Measurements from ENCODE around the gene LLGL2. TPM values are rescaled to one million over a fixed set of nuclear protein-coding genes. Genes with fewer than 3 reads are reported as not detected.

The LLGL2 gene
- polyA plus RNA-seq, 1 donor (not counting 4 experiments of a cell fraction or from before 2014, with no cell fraction given) = 13.8 TPM

GRCh38 chr17:75589919-75590303, 64.4 kb downstream of the LLGL2 start:
- no peak for DNase-seq (ENCODE audit: low read depth, low spot score)
- no peak overlapping the region for H3K9ac ChIP-seq (ENCODE audit: control insufficient read depth, extremely low read depth, insufficient read depth, low read length)
- no peak overlapping the region for H2AFZ ChIP-seq (ENCODE audit: control insufficient read depth, low read length)
- no peak overlapping the region for H3K27ac ChIP-seq (ENCODE audit: control insufficient read depth, insufficient read depth, low read length)
- H3K9me3 ChIP-seq (ENCODE audit: control insufficient read depth, low read depth, low read length) = no peaks in the 10 kb centered on the region
- no peaks in the 10 kb centered on the region for H3K79me2 ChIP-seq (ENCODE audit: control insufficient read depth, insufficient read depth, low read length)
- H3K27me3 ChIP-seq (ENCODE audit: control insufficient read depth, extremely low read depth, insufficient read depth, low read length) = peaks cover 34% of the 10 kb centered on the region
- H3K36me3 ChIP-seq (ENCODE audit: control insufficient read depth in 2 of 2, extremely low read depth in 1 of 2, insufficient read depth in 2 of 2, low read length in 2 of 2) = no peaks in the 10 kb centered on the region
- H3K4me3 ChIP-seq (ENCODE audit: control insufficient read depth in 2 of 3, extremely low read depth in 1 of 3, insufficient read depth in 2 of 3, low read depth in 1 of 3, low read length in 3 of 3) = no peak overlapping the region
- FAIRE-seq = no peak
- no peaks in the 10 kb centered on the region for H3K9me1 ChIP-seq (ENCODE audit: control insufficient read depth, extremely low read depth, insufficient read depth, low read length)
- dilution Hi-C loops (cut with MboI; ENCODE audit: extremely low pct_ligation_motif_present, low sequenced_read_pairs) = no loop called here
- TF ChIP-seq, protein P1, sequence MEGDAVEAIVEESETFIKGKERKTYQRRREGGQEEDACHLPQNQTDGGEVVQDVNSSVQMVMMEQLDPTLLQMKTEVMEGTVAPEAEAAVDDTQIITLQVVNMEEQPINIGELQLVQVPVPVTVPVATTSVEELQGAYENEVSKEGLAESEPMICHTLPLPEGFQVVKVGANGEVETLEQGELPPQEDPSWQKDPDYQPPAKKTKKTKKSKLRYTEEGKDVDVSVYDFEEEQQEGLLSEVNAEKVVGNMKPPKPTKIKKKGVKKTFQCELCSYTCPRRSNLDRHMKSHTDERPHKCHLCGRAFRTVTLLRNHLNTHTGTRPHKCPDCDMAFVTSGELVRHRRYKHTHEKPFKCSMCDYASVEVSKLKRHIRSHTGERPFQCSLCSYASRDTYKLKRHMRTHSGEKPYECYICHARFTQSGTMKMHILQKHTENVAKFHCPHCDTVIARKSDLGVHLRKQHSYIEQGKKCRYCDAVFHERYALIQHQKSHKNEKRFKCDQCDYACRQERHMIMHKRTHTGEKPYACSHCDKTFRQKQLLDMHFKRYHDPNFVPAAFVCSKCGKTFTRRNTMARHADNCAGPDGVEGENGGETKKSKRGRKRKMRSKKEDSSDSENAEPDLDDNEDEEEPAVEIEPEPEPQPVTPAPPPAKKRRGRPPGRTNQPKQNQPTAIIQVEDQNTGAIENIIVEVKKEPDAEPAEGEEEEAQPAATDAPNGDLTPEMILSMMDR (optimal IDR thresholded peaks at IDR 0.05 in 1 of 3, IDR thresholded peaks at IDR 0.05 in 1 of 3, conservative IDR thresholded peaks at IDR 0.05 in 1 of 3; ENCODE audit: extremely low read depth in 1 of 3, insufficient read depth in 2 of 3, low read length in 3 of 3) = no peak
- TF ChIP-seq EZH2 (IDR thresholded peaks at IDR 0.05; ENCODE audit: low read length) = no peak
- no peaks in the 10 kb centered on the region for H4K20me1 ChIP-seq (ENCODE audit: control insufficient read depth, extremely low read depth, insufficient read depth, low read length)
- peak overlapping the region; percentile 16 for H3K4me2 ChIP-seq (ENCODE audit: control insufficient read depth, extremely low read depth, insufficient read depth, low read depth, low read length)
- no peaks in the 10 kb centered on the region for H3K4me1 ChIP-seq (ENCODE audit: control insufficient read depth, extremely low read depth, insufficient read depth, low read length)

DNA sequence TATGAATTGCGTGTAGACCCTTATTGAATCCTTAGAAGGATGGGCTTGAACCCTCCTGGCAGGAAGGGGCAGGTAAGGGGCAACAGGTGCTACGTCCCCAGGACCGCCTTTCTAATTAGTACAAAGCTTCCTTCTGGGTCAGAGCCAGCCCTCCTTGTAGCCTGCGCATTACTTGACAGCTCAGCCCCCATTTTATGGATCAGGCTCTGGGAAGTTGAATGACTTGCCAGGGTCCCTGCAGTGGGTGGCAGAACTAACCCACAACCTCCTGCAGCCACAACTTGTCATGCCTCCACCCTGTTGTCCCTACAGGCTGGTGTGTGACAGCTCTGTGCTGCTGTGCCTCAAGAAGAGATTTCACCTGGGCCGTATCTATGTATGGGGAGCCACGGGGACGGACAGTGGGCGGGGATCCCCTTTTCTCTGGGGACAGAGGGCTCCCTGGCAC, 64.8 kb downstream of the LLGL2 start:
- no peak overlapping the region for H3K4me2 ChIP-seq (ENCODE audit: control insufficient read depth, extremely low read depth, insufficient read depth, low read depth, low read length)
- H3K9me3 ChIP-seq (ENCODE audit: control insufficient read depth, low read depth, low read length) = no peaks in the 10 kb centered on the region
- no peak for FAIRE-seq
- no peaks in the 10 kb centered on the region for H3K36me3 ChIP-seq (ENCODE audit: control insufficient read depth in 2 of 2, extremely low read depth in 1 of 2, insufficient read depth in 2 of 2, low read length in 2 of 2)
- H3K9ac ChIP-seq (ENCODE audit: control insufficient read depth, extremely low read depth, insufficient read depth, low read length) = no peak overlapping the region
- H3K27me3 ChIP-seq (ENCODE audit: control insufficient read depth, extremely low read depth, insufficient read depth, low read length) = peaks cover 32% of the 10 kb centered on the region
- TF ChIP-seq, protein P1 (optimal IDR thresholded peaks at IDR 0.05 in 1 of 3, IDR thresholded peaks at IDR 0.05 in 1 of 3, conservative IDR thresholded peaks at IDR 0.05 in 1 of 3; ENCODE audit: extremely low read depth in 1 of 3, insufficient read depth in 2 of 3, low read length in 3 of 3) = no peak
- TF ChIP-seq EZH2 (IDR thresholded peaks at IDR 0.05; ENCODE audit: low read length) = no peak
- no peak overlapping the region for H3K4me3 ChIP-seq (ENCODE audit: control insufficient read depth in 2 of 3, extremely low read depth in 1 of 3, insufficient read depth in 2 of 3, low read depth in 1 of 3, low read length in 3 of 3)
- no peaks in the 10 kb centered on the region for H3K4me1 ChIP-seq (ENCODE audit: control insufficient read depth, extremely low read depth, insufficient read depth, low read length)
- DNase-seq (ENCODE audit: low read depth, low spot score) = no peak
- H4K20me1 ChIP-seq (ENCODE audit: control insufficient read depth, extremely low read depth, insufficient read depth, low read length) = no peaks in the 10 kb centered on the region
- H2AFZ ChIP-seq (ENCODE audit: control insufficient read depth, low read length) = no peak overlapping the region
- dilution Hi-C loops (cut with MboI; ENCODE audit: extremely low pct_ligation_motif_present, low sequenced_read_pairs) = no loop called here
- no peak overlapping the region for H3K27ac ChIP-seq (ENCODE audit: control insufficient read depth, insufficient read depth, low read length)
- no peaks in the 10 kb centered on the region for H3K79me2 ChIP-seq (ENCODE audit: control insufficient read depth, insufficient read depth, low read length)
- H3K9me1 ChIP-seq (ENCODE audit: control insufficient read depth, extremely low read depth, insufficient read depth, low read length) = no peaks in the 10 kb centered on the region

Measured in keratinocyte (primary cell).